ENCODE results near the gene MED12. TPM values are rescaled to one million over a fixed set of nuclear protein-coding genes. Genes with fewer than 3 reads are reported as not detected.

Gene MED12
- total RNA-seq, 1 donor = 31.5 TPM

DNA sequence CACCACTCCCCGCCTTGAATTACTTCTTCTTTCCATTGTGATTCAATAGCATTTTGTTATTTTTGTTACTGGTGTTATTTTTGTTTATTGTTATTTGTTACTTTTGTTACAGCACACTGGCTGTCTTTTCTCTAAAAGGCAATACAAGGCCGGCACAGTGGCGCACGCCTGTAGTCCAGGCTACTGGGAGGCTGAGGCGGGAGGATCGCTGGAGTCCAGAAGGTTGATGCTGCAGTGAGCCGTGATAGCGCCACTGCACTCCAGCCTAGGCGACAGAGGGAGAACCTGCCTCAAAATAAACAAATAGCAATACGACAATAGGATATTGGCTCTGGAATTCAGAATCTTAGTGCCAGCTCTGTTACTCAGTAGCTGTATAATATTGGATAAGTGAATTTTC, 1.0 kb upstream of the MED12 start:
- DNase-seq (ENCODE audit: low read depth) = no peak
- TF ChIP-seq, protein P1, sequence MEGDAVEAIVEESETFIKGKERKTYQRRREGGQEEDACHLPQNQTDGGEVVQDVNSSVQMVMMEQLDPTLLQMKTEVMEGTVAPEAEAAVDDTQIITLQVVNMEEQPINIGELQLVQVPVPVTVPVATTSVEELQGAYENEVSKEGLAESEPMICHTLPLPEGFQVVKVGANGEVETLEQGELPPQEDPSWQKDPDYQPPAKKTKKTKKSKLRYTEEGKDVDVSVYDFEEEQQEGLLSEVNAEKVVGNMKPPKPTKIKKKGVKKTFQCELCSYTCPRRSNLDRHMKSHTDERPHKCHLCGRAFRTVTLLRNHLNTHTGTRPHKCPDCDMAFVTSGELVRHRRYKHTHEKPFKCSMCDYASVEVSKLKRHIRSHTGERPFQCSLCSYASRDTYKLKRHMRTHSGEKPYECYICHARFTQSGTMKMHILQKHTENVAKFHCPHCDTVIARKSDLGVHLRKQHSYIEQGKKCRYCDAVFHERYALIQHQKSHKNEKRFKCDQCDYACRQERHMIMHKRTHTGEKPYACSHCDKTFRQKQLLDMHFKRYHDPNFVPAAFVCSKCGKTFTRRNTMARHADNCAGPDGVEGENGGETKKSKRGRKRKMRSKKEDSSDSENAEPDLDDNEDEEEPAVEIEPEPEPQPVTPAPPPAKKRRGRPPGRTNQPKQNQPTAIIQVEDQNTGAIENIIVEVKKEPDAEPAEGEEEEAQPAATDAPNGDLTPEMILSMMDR (IDR thresholded peaks at IDR 0.05; ENCODE audit: insufficient read depth, low read depth, low read length) = no peak
- H3K4me3 ChIP-seq (ENCODE audit: low read depth, low read length) = no peak overlapping the region

DNA sequence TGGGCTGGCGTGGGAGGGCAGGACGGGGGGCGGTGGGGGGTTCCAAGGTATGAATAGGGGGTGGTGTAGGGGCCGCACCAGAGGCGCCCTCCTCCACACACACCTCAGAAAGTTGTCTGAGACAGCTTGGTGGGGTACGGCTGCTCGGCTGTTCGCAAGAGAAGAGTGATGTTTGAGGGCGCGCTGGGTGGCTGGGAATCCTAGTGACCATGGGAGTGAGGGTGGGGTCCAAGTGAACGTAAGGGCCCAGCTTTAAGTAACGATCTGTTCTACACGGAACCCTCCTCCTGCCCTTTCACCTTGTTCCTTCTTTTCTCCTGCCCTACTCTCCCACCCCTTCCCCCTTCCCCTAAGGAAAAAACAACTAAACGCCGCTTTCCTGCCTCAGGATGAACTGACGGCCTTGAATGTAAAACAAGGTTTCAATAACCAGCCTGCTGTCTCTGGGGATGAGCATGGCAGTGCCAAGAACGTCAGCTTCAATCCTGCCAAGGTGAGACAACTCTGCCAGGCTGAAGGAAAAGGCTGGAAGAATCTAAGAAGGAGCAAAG, 664 bp downstream of the MED12 start:
- TF ChIP-seq, protein P1 (IDR thresholded peaks at IDR 0.05; ENCODE audit: insufficient read depth, low read depth, low read length) = no peak
- DNase-seq (ENCODE audit: low read depth) = no peak
- peak overlapping the region; percentile 72 for H3K4me3 ChIP-seq (ENCODE audit: low read depth, low read length)

DNA sequence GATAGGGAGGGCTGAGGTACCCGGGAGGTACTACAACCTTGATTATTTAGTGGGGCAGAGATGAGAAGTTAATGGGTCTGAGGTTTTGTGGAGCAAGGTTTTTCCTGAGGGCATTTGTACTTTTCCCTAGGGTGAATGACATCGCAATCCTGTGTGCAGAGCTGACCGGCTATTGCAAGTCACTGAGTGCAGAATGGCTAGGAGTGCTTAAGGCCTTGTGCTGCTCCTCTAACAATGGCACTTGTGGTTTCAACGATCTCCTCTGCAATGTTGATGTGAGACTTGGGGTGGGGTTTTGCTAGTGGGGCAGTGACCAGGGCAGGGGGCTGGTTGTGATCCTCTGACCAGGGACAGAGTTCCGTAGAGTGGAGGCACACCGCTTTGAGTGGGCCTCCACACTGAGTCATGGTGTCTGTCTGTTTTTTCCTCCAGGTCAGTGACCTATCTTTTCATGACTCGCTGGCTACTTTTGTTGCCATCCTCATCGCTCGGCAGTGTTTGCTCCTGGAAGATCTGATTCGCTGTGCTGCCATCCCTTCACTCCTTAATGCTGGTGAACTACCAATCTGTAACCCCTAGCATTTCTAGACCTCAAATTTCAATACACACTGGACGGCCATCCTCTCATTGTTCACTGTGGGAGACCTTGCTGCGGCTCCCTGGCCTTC, 9.9 kb downstream of the MED12 start:
- TF ChIP-seq, protein P1 (IDR thresholded peaks at IDR 0.05; ENCODE audit: insufficient read depth, low read depth, low read length) = no peak
- H3K4me3 ChIP-seq (ENCODE audit: low read depth, low read length) = no peak overlapping the region
- DNase-seq (ENCODE audit: low read depth) = peak; percentile 11

DNA sequence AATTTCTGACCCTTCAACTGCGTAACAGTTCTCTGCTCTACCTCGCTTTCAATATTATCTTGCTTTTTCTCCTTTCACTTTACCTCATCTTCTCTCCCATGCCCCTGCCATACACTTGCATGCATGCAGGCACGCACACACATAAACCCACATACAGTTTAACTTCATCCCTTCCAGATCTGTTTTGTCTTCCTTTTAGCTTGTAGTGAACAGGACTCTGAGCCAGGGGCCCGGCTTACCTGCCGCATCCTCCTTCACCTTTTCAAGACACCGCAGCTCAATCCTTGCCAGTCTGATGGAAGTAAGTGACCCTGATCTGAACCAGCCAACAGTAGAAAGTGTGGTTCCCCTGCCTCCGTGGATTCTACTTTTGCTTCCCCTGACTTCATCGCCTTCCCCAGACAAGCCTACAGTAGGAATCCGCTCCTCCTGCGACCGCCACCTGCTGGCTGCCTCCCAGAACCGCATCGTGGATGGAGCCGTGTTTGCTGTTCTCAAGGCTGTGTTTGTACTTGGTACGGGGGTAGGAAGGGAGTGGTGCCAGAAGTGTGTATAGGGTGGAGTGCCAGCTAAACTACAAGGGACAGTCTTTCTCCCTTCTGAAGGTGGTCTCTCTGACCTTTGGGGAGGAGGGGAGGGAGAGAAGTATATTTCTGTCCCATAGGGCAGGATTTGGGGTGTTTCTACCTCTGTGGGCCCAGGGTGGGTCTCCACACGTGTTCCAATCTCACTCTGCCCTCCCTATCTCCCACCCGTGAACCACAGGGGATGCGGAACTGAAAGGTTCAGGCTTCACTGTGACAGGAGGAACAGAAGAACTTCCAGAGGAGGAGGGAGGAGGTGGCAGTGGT, 10.7 kb downstream of the MED12 start:
- DNase-seq (ENCODE audit: low read depth) = peak; percentile 59
- TF ChIP-seq, protein P1 (IDR thresholded peaks at IDR 0.05; ENCODE audit: insufficient read depth, low read depth, low read length) = peak; percentile 78
- no peak overlapping the region for H3K4me3 ChIP-seq (ENCODE audit: low read depth, low read length)

DNA sequence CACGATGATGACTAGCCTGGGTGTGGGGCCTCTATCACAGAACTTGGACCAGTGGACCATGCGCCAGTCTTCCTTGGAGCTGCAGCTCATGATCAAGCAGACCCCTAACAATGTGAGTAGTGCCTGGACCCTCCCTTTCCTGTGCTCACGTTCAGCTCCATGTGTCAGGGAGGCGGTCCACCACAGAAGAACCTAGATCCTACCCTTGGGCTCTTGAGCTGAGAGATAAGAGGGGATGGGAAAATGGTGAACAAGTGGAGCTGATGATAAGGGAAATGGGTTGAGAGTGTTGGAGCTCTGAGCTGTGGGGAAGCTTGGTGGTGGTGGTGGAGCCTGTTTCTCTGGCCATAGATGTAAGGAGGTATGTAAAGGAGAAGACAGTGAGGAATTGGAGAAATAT, 13.1 kb downstream of the MED12 start:
- H3K4me3 ChIP-seq (ENCODE audit: low read depth, low read length) = no peak overlapping the region
- TF ChIP-seq, protein P1 (IDR thresholded peaks at IDR 0.05; ENCODE audit: insufficient read depth, low read depth, low read length) = no peak
- DNase-seq (ENCODE audit: low read depth) = no peak

DNA sequence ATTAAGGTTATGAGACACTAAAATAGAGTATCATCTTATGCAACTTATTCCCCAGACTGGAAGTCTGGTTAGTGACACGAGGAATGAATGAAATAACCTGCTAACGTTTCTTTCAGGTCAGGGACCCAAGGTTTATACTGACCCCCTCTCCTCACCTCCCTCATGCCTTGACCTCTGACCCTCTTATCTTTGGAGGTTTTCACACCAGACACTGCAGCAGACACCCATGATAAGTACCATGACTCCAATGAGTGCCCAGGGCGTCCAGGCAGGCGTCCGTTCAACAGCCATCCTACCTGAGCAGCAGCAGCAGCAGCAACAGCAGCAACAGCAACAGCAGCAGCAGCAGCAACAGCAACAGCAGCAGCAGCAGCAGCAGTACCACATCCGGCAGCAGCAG, 22.0 kb downstream of the MED12 start:
- DNase-seq (ENCODE audit: low read depth) = no peak
- TF ChIP-seq, protein P1 (IDR thresholded peaks at IDR 0.05; ENCODE audit: insufficient read depth, low read depth, low read length) = no peak
- no peak overlapping the region for H3K4me3 ChIP-seq (ENCODE audit: low read depth, low read length)

Measured in fibroblast of villous mesenchyme (primary cell).